Osteoblast (primary cell): ENCODE data around the gene ADAMTSL1. TPM values are rescaled to one million over a fixed set of nuclear protein-coding genes. Genes with fewer than 3 reads are reported as not detected.
A peak's percentile ranks its signal among the peaks of the same experiment; 100 is the strongest.

ENCODE experiments used
- DNase-seq: peaks from one replicate; pipeline ENCODE4 v3.0.0; 2011; ENCODE audit warnings: low spot score, mixed read lengths; ENCODE audit not compliant: insufficient read length; ENCODE audit errors: missing footprints
- H2AFZ ChIP-seq: 2 replicates; pipeline ENCODE4 v1.6.0; 2011; ENCODE audit warnings: mild to moderate bottlenecking, low read length
- H3K27ac ChIP-seq: 2 replicates; pipeline ENCODE4 v1.5.1; 2011; ENCODE audit warnings: mild to moderate bottlenecking, low read depth, low read length, moderate library complexity
- H3K27me3 ChIP-seq: 2 replicates; pipeline ENCODE4 v1.6.0; 2012; ENCODE audit warnings: mild to moderate bottlenecking, control low read depth, inconsistent platforms, low read length, moderate library complexity; ENCODE audit not compliant: insufficient read depth
- H3K36me3 ChIP-seq: 2 replicates; pipeline ENCODE4 v1.5.1; 2011; ENCODE audit warnings: mild to moderate bottlenecking, low read length, control low read depth, moderate library complexity; ENCODE audit not compliant: insufficient read depth
- H3K4me1 ChIP-seq: 2 replicates; pipeline ENCODE4 v1.5.1; 2011; ENCODE audit warnings: mild to moderate bottlenecking, low read length, control low read depth, moderate library complexity; ENCODE audit not compliant: insufficient read depth
- H3K4me2 ChIP-seq: 2 replicates; pipeline ENCODE4 v1.6.0; 2011; ENCODE audit warnings: mild to moderate bottlenecking, low read length; ENCODE audit not compliant: insufficient read depth
- H3K4me3 ChIP-seq: fragments of 200-600 bp; sonication (generic); 3 replicates; pipeline ENCODE4 v1.5.1; 2012; ENCODE audit warnings: mild to moderate bottlenecking, low read length, inconsistent platforms; ENCODE audit not compliant: insufficient read depth
- H3K79me2 ChIP-seq: 2 replicates; pipeline ENCODE4 v1.6.0; 2012; ENCODE audit warnings: mild to moderate bottlenecking, low read length, control low read depth, inconsistent platforms; ENCODE audit not compliant: insufficient read depth
- H3K9me3 ChIP-seq: 2 replicates; pipeline ENCODE4 v1.5.1; 2011; ENCODE audit warnings: low read depth, low read length, control low read depth
- H4K20me1 ChIP-seq: 2 replicates; pipeline ENCODE4 v1.6.0; 2012; ENCODE audit warnings: mild to moderate bottlenecking, low read length, control low read depth; ENCODE audit not compliant: insufficient read depth
- total RNA-seq: library from RNA; depleted of rRNA; stranded (reverse); fragments of >200 nt; gene quantifications from 2 replicates; pipeline ENCODE4 v1.2.3, GENCODE V29; 2012
- TF ChIP-seq, protein P1 (sequence below): IDR thresholded peaks from 2 replicates; pipeline ENCODE4 v1.5.1; 2011; ENCODE audit warnings: mild to moderate bottlenecking, low read depth, low read length, moderate library complexity; ENCODE audit errors: extremely low read depth

ADAMTSL1 gene
- total RNA-seq, 1 donor = 54.3 TPM

- DNase-seq = no peak
- Histone ChIP-seq H3K9me3 (no peaks in the 10 kb centered on the region), H3K27me3 (no peaks in the 10 kb centered on the region), H3K4me3 (no peak overlapping the region), H3K27ac (no peak overlapping the region), H2AFZ (no peak overlapping the region), H3K79me2 (no peaks in the 10 kb centered on the region), H4K20me1 (no peaks in the 10 kb centered on the region), H3K4me2 (no peak overlapping the region), H3K4me1 (peaks cover 13% of the 10 kb centered on the region), H3K36me3 (peaks cover 39% of the 10 kb centered on the region)
- TF ChIP-seq, protein P1, sequence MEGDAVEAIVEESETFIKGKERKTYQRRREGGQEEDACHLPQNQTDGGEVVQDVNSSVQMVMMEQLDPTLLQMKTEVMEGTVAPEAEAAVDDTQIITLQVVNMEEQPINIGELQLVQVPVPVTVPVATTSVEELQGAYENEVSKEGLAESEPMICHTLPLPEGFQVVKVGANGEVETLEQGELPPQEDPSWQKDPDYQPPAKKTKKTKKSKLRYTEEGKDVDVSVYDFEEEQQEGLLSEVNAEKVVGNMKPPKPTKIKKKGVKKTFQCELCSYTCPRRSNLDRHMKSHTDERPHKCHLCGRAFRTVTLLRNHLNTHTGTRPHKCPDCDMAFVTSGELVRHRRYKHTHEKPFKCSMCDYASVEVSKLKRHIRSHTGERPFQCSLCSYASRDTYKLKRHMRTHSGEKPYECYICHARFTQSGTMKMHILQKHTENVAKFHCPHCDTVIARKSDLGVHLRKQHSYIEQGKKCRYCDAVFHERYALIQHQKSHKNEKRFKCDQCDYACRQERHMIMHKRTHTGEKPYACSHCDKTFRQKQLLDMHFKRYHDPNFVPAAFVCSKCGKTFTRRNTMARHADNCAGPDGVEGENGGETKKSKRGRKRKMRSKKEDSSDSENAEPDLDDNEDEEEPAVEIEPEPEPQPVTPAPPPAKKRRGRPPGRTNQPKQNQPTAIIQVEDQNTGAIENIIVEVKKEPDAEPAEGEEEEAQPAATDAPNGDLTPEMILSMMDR = no peak
Observed at GRCh38 chr9:18717759-18718158, 243.8 kb downstream of the ADAMTSL1 start.

- Histone ChIP-seq H2AFZ (no peak overlapping the region), H3K4me2 (no peak overlapping the region), H4K20me1 (no peaks in the 10 kb centered on the region), H3K27me3 (no peaks in the 10 kb centered on the region), H3K36me3 (peaks cover 45% of the 10 kb centered on the region), H3K4me1 (peaks cover 13% of the 10 kb centered on the region), H3K27ac (no peak overlapping the region), H3K9me3 (no peaks in the 10 kb centered on the region), H3K4me3 (no peak overlapping the region), H3K79me2 (no peaks in the 10 kb centered on the region)
- no peak for DNase-seq
- TF ChIP-seq, protein P1 = no peak
Observed at GRCh38 chr9:18718393-18718792, 244.4 kb downstream of the ADAMTSL1 start.

DNA sequence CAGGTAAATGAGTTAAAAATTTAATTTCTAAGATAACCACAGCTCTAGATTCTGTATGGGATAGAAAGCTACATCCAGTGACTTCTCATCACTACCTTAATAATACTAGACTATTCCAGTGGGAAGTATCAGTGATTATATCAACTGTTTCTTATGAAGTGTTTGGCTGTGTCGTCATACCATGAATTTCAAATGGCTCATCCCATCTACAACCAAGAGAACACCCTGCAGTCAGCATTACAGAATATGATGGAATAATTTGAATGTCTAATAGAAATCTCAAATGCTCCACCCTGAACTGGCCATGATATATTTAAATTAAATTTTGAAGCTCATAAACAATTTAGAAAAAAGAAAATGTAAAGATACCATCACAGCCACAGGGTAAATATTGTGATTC lies 245.0 kb downstream of the ADAMTSL1 start:
- Histone ChIP-seq H3K4me3 (no peak overlapping the region), H4K20me1 (no peaks in the 10 kb centered on the region), H2AFZ (no peak overlapping the region), H3K79me2 (no peaks in the 10 kb centered on the region), H3K27me3 (no peaks in the 10 kb centered on the region), H3K27ac (no peak overlapping the region), H3K4me2 (no peak overlapping the region), H3K9me3 (no peaks in the 10 kb centered on the region), H3K36me3 (peaks cover 50% of the 10 kb centered on the region), H3K4me1 (peaks cover 13% of the 10 kb centered on the region)
- no peak for DNase-seq
- TF ChIP-seq, protein P1 = no peak

DNA sequence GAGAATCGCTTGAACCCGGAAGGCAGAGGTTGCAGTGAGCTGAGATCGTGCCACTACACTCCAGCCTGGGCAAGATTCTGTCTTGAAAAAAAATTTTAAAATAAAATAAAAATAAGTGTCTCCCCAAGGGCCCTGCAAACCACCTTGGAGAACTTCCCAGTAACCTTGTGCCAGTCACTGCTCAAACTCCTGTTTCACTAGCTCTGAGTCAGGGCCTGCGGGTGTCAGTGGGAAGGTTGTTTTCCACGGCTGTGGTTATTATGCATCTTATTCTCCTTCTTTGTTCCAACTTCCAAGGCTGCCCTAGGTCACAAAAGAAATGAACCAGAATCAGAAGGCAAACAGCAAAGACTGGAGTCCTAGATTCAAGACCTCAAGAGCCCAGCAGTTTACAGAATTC lies 246.7 kb downstream of the ADAMTSL1 start:
- H3K4me1 ChIP-seq = peaks cover 13% of the 10 kb centered on the region
- H3K27ac ChIP-seq = peak overlapping the region; percentile 34
- H3K36me3 ChIP-seq = peaks cover 57% of the 10 kb centered on the region

More for the DNA sequence above, 246.7 kb downstream of the ADAMTSL1 start:
- no peaks in the 10 kb centered on the region for H3K27me3 ChIP-seq
- no peaks in the 10 kb centered on the region for H3K9me3 ChIP-seq
- no peak overlapping the region for H2AFZ ChIP-seq
- peak; percentile 86 for DNase-seq
- no peak overlapping the region for H3K4me3 ChIP-seq
- H4K20me1 ChIP-seq = no peaks in the 10 kb centered on the region
- H3K79me2 ChIP-seq = no peaks in the 10 kb centered on the region
- TF ChIP-seq, protein P1 = no peak
- no peak overlapping the region for H3K4me2 ChIP-seq
